Neural cell (in vitro differentiated cells): Measurements from ENCODE around the gene UIMC1. TPM values are rescaled to one million over a fixed set of nuclear protein-coding genes. Genes with fewer than 3 reads are reported as not detected.

ENCODE experiments used
- H2AFZ ChIP-seq: fragments of 200-600, 300-800 bp; sonication (generic), shearing (Covaris generic); 2 replicates; pipeline ENCODE4 v1.6.0; 2014; ENCODE audit warnings: low read depth, mild to moderate bottlenecking, antibody characterized with exemption, low read length, moderate library complexity
- H3F3A ChIP-seq: fragments of 200-600 bp; shearing (Covaris generic); 2 replicates; pipeline ENCODE4 v1.6.1; 2016; ENCODE audit warnings: mild to moderate bottlenecking, moderate library complexity, mixed read lengths, antibody characterized with exemption, low read length; ENCODE audit not compliant: insufficient read depth, poor library complexity, severe bottlenecking
- H3K27ac ChIP-seq: fragments of 200-600, 300-800 bp; sonication (generic), shearing (Covaris generic); 2 replicates; pipeline ENCODE4 v1.5.1; 2014; ENCODE audit warnings: mild to moderate bottlenecking, low read length, moderate library complexity
- H3K27me3 ChIP-seq: fragments of 300-800, 200-600 bp; sonication (generic), shearing (Covaris generic); 2 replicates; pipeline ENCODE4 v1.6.0; 2014; ENCODE audit warnings: mild to moderate bottlenecking, low read depth, low read length, moderate library complexity; ENCODE audit not compliant: insufficient read depth
- H3K36me3 ChIP-seq: fragments of 300-800, 200-600 bp; sonication (generic), shearing (Covaris generic); 2 replicates; pipeline ENCODE4 v1.5.1; 2014; ENCODE audit warnings: mild to moderate bottlenecking, antibody characterized with exemption, low read length, moderate library complexity; ENCODE audit not compliant: insufficient read depth
- H3K4me2 ChIP-seq: fragments of 300-800, 200-600 bp; sonication (generic), shearing (Covaris generic); 2 replicates; pipeline ENCODE4 v1.6.0; 2014; ENCODE audit warnings: mild to moderate bottlenecking, low read length
- H3K4me3 ChIP-seq: fragments of 300-800, 200-600 bp; sonication (generic), shearing (Covaris generic); 2 replicates; pipeline ENCODE4 v1.5.1; 2014; ENCODE audit warnings: mild to moderate bottlenecking, low read length, moderate library complexity
- H3K79me2 ChIP-seq: fragments of 200-600 bp; shearing (Covaris generic); replicated peaks from 2 replicates; pipeline ENCODE4 v1.6.0; 2014; ENCODE audit warnings: mild to moderate bottlenecking, low read length, moderate library complexity; ENCODE audit not compliant: insufficient read depth
- H3K9ac ChIP-seq: fragments of 300-800, 200-600 bp; sonication (generic), shearing (Covaris generic); 2 replicates; pipeline ENCODE4 v1.6.1; 2016; ENCODE audit warnings: mild to moderate bottlenecking, low read length, mixed read lengths
- H3K9me2 ChIP-seq: fragments of 200-600 bp; shearing (Covaris generic); 2 replicates; pipeline ENCODE4 v1.6.1; 2016; ENCODE audit warnings: mild to moderate bottlenecking, low read length, mixed read lengths; ENCODE audit not compliant: insufficient read depth
- H3K9me3 ChIP-seq: fragments of 200-600, 300-800 bp; sonication (generic), shearing (Covaris generic); 2 replicates; pipeline ENCODE4 v1.6.1; 2016; ENCODE audit warnings: mild to moderate bottlenecking, mixed run types, low read length, moderate library complexity, mixed read lengths
- H4K20me1 ChIP-seq: fragments of 200-600 bp; shearing (Covaris generic); 2 replicates; pipeline ENCODE4 v1.6.1; 2016; ENCODE audit warnings: mild to moderate bottlenecking, mixed run types; ENCODE audit not compliant: insufficient read depth
- EP300 ChIP-seq: fragments of 450-650 bp; conservative IDR thresholded peaks from 2 replicates; pipeline ENCODE4 v1.6.1; 2014; ENCODE audit warnings: antibody characterized with exemption, mild to moderate bottlenecking, moderate library complexity; ENCODE audit not compliant: poor library complexity, severe bottlenecking
- MXI1 ChIP-seq: fragments of 450-650 bp; conservative IDR thresholded peaks from 2 replicates; pipeline ENCODE4 v1.6.1; 2014; ENCODE audit warnings: antibody characterized with exemption, mild to moderate bottlenecking; ENCODE audit not compliant: poor library complexity, severe bottlenecking
- POLR2AphosphoS5 ChIP-seq: IDR thresholded peaks from 2 replicates; pipeline ENCODE4 v1.6.1; 2012
- RAD21 ChIP-seq: fragments of 450-650 bp; conservative IDR thresholded peaks from 2 replicates; pipeline ENCODE4 v1.6.1; 2014; ENCODE audit warnings: antibody characterized with exemption, mild to moderate bottlenecking, moderate library complexity
- REST ChIP-seq: IDR thresholded peaks from 2 replicates; pipeline ENCODE4 v1.6.1; 2012; ENCODE audit warnings: borderline replicate concordance
- TAF1 ChIP-seq: IDR thresholded peaks from 2 replicates; pipeline ENCODE4 v1.6.1; 2012; ENCODE audit warnings: low read depth
- polyA plus RNA-seq: library from polyadenylated mRNA; depleted of rRNA; stranded (reverse); fragments of >200 nt; gene quantifications from 2 replicates; pipeline ENCODE4 v1.2.3, GENCODE V29; 2014

Gene UIMC1
- polyA plus RNA-seq, 1 donor from 2014 or later = 74.0 TPM

GRCh38 chr5:176889321-176890280, 117.0 kb downstream of the UIMC1 start:
- H2AFZ ChIP-seq = no peak overlapping the region
- H3K79me2 ChIP-seq = no peaks in the 10 kb centered on the region
- no peak overlapping the region for H3K4me2 ChIP-seq
- H4K20me1 ChIP-seq = no peaks in the 10 kb centered on the region
- H3K27ac ChIP-seq = no peak overlapping the region
- no peaks in the 10 kb centered on the region for H3K9me2 ChIP-seq
- H3K27me3 ChIP-seq = no peaks in the 10 kb centered on the region
- H3K9ac ChIP-seq = no peak overlapping the region
- TF ChIP-seq TAF1 (no peak), REST (no peak), RAD21 (no peak)
- no peaks in the 10 kb centered on the region for H3K9me3 ChIP-seq
- no peaks in the 10 kb centered on the region for H3F3A ChIP-seq
- no peaks in the 10 kb centered on the region for H3K36me3 ChIP-seq
- H3K4me3 ChIP-seq = no peak overlapping the region

GRCh38 chr5:176888865-176889165, 117.8 kb downstream of the UIMC1 start:
- Histone ChIP-seq H3K27me3 (no peaks in the 10 kb centered on the region), H4K20me1 (no peaks in the 10 kb centered on the region), H3K4me2 (no peak overlapping the region), H3K4me3 (no peak overlapping the region), H3K36me3 (no peaks in the 10 kb centered on the region), H2AFZ (no peak overlapping the region), H3F3A (no peaks in the 10 kb centered on the region), H3K79me2 (no peaks in the 10 kb centered on the region), H3K9me2 (no peaks in the 10 kb centered on the region), H3K9me3 (no peaks in the 10 kb centered on the region), H3K27ac (no peak overlapping the region), H3K9ac (no peak overlapping the region)
- TF ChIP-seq RAD21 = no peak

GRCh38 chr5:176888016-176888864, 118.3 kb downstream of the UIMC1 start:
- H3K9ac ChIP-seq = no peak overlapping the region
- H3K79me2 ChIP-seq = no peaks in the 10 kb centered on the region

More at GRCh38 chr5:176888016-176888864, 118.3 kb downstream of the UIMC1 start:
- Histone ChIP-seq H2AFZ (no peak overlapping the region), H3F3A (no peaks in the 10 kb centered on the region), H3K9me2 (no peaks in the 10 kb centered on the region), H3K4me2 (no peak overlapping the region), H3K27me3 (no peaks in the 10 kb centered on the region), H3K36me3 (no peaks in the 10 kb centered on the region), H3K4me3 (no peak overlapping the region), H3K27ac (no peak overlapping the region), H3K9me3 (no peaks in the 10 kb centered on the region), H4K20me1 (no peaks in the 10 kb centered on the region)
- TF ChIP-seq TAF1 (no peak), POLR2AphosphoS5 (no peak), EP300 (no peak), REST (no peak), MXI1 (no peak)
